Lower lobe of right lung (tissue), 2 donors: Measurements from ENCODE around the gene ZNF784. TPM values are rescaled to one million over a fixed set of nuclear protein-coding genes. Genes with fewer than 3 reads are reported as not detected.
A peak's percentile ranks its signal among the peaks of the same experiment; 100 is the strongest.

Experiments used
- ATAC-seq, 2 donors: fragments of 200-7000 bp; cut with Tn5 transposase; one replicate each; pipeline ENCODE4 v1.9.1; 2020 to 2022; ENCODE audit warnings: mild to moderate bottlenecking in 2 of 2, moderate library complexity in 2 of 2
- DNase-seq: peaks from one replicate; pipeline ENCODE4 v3.0.0-alpha.2; 2020
- H3K27ac ChIP-seq: fragments of 200-600 bp; one replicate; pipeline ENCODE4 v1.8.0; 2022
- H3K27me3 ChIP-seq: fragments of 200-600 bp; one replicate; pipeline ENCODE4 v1.8.0; 2022; ENCODE audit warnings: low read depth
- H3K36me3 ChIP-seq: fragments of 200-600 bp; one replicate; pipeline ENCODE4 v1.8.0; 2022; ENCODE audit warnings: mild to moderate bottlenecking
- H3K4me1 ChIP-seq: fragments of 200-600 bp; one replicate; pipeline ENCODE4 v1.8.0; 2022
- H3K4me3 ChIP-seq: fragments of 200-600 bp; one replicate; pipeline ENCODE4 v1.8.0; 2022; ENCODE audit warnings: mild to moderate bottlenecking
- H3K9me3 ChIP-seq: fragments of 200-600 bp; one replicate; pipeline ENCODE4 v1.8.0; 2022
- intact Hi-C: fragments of 100-400 bp; cut with DNase I; formaldehyde crosslinking; loops from one replicate; pipeline ENCODE4 v1.11.0; 2022
- total RNA-seq: library from RNA; stranded (reverse); fragmentation: NEBNext Ultra II Directional; extraction: Animal tissue kit (Norgen Biotek cat#: 25700); gene quantifications from one replicate; pipeline ENCODE4 v1.2.1, GENCODE V29; 2021
- TF ChIP-seq, protein P1 (sequence below): fragments of 200-600 bp; IDR thresholded peaks from one replicate; pipeline ENCODE4 v1.8.0; 2022; ENCODE audit warnings: antibody characterized with exemption, mild to moderate bottlenecking
- donor health status: DM: no; HTN: yes; CAD: no; lungs with severe emphysema.

Gene ZNF784
- total RNA-seq, 1 donor from 2014 or later, result 7.1 TPM

GRCh38 chr19:55651236-55651635, 26.9 kb upstream of the ZNF784 start:
- Histone ChIP-seq H3K36me3 (peaks cover 6% of the 10 kb centered on the region), H3K4me1 (peaks cover 35% of the 10 kb centered on the region), H3K9me3 (no peaks in the 10 kb centered on the region), H3K27me3 (no peaks in the 10 kb centered on the region), H3K27ac (no peak overlapping the region), H3K4me3 (no peak overlapping the region)
- no peak for ATAC-seq
- TF ChIP-seq, protein P1, sequence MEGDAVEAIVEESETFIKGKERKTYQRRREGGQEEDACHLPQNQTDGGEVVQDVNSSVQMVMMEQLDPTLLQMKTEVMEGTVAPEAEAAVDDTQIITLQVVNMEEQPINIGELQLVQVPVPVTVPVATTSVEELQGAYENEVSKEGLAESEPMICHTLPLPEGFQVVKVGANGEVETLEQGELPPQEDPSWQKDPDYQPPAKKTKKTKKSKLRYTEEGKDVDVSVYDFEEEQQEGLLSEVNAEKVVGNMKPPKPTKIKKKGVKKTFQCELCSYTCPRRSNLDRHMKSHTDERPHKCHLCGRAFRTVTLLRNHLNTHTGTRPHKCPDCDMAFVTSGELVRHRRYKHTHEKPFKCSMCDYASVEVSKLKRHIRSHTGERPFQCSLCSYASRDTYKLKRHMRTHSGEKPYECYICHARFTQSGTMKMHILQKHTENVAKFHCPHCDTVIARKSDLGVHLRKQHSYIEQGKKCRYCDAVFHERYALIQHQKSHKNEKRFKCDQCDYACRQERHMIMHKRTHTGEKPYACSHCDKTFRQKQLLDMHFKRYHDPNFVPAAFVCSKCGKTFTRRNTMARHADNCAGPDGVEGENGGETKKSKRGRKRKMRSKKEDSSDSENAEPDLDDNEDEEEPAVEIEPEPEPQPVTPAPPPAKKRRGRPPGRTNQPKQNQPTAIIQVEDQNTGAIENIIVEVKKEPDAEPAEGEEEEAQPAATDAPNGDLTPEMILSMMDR, result no peak
- no peak for DNase-seq
- intact Hi-C loops, result no loop called here

- intact Hi-C loops, result no loop called here
- H3K4me1 ChIP-seq, result peaks cover 30% of the 10 kb centered on the region
- H3K9me3 ChIP-seq, result no peaks in the 10 kb centered on the region
- H3K27ac ChIP-seq, result no peak overlapping the region
- no peak for DNase-seq
- no peaks in the 10 kb centered on the region for H3K27me3 ChIP-seq
- H3K36me3 ChIP-seq, result peaks cover 8% of the 10 kb centered on the region
- H3K4me3 ChIP-seq, result no peak overlapping the region
- TF ChIP-seq, protein P1, result no peak
- no peak for ATAC-seq
Observed at GRCh38 chr19:55650602-55651230, 26.4 kb upstream of the ZNF784 start.

GRCh38 chr19:55650126-55650557, 25.8 kb upstream of the ZNF784 start:
- no peak overlapping the region for H3K27ac ChIP-seq
- no peak for ATAC-seq

GRCh38 chr19:55649268-55650125, 25.1 kb upstream of the ZNF784 start:
- Histone ChIP-seq H3K27me3 (no peaks in the 10 kb centered on the region), H3K9me3 (no peaks in the 10 kb centered on the region), H3K4me1 (peaks cover 35% of the 10 kb centered on the region), H3K27ac (peak overlapping the region; percentile 84), H3K36me3 (peaks cover 18% of the 10 kb centered on the region), H3K4me3 (peak overlapping the region; percentile 90)
- intact Hi-C loops, result no loop called here
- no peak for ATAC-seq
- DNase-seq, result no peak
- TF ChIP-seq, protein P1, result no peak

More at GRCh38 chr19:55650126-55650557, 25.8 kb upstream of the ZNF784 start:
- Histone ChIP-seq H3K4me3 (no peak overlapping the region), H3K27me3 (no peaks in the 10 kb centered on the region), H3K4me1 (peaks cover 29% of the 10 kb centered on the region), H3K9me3 (no peaks in the 10 kb centered on the region), H3K36me3 (peaks cover 13% of the 10 kb centered on the region)
- DNase-seq, result no peak
- TF ChIP-seq, protein P1, result no peak
- intact Hi-C loops, result no loop called here

DNA sequence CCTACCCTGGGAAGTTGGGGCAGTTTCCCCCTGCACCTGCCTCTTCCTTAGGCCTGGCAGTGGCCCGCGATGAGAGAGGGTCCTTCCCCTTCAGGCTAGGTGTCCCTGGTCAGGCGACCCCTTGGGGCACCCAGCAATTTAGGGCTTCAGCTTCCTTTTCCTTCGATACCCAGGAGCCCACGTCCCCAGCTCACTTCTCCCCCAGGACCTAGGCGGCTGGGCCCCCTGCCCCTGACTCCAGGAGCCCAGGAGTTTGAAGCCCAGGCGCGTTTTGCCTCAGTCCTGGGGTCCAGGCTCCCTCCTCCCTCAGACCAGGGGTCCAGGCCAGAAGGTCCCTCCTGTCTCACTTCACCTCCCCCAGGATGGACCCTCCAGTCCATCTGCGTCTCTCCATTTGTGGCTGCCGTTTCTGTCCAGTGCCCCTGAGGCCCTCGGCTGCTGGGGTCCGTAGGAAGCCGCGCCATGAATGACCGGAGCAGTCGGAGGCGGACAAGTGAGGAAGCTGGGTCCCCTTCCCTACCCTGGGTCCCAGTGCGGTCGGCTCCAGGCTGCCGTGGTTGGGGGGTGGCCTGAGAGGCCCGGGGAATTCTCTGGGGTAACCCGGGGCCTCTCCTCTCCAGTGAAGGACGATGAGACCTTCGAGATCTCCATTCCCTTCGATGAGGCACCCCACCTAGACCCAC, 24.4 kb upstream of the ZNF784 start:
- TF ChIP-seq, protein P1, result no peak
- Histone ChIP-seq H3K27ac (peak overlapping the region; percentile 84), H3K27me3 (no peaks in the 10 kb centered on the region), H3K9me3 (no peaks in the 10 kb centered on the region), H3K36me3 (peaks cover 18% of the 10 kb centered on the region), H3K4me1 (peaks cover 41% of the 10 kb centered on the region), H3K4me3 (peak overlapping the region; percentile 90)
- DNase-seq (no peak), ATAC-seq (no peak)
- intact Hi-C loops, result no loop called here
